GM23338 (cell line): ENCODE measurements around the gene BCL2A1. TPM values are rescaled to one million over a fixed set of nuclear protein-coding genes. Genes with fewer than 3 reads are reported as not detected.

Experiments used
- CREB1 ChIP-seq: fragments of 250-450 bp; sonication (Bioruptor Pico); IDR thresholded peaks from 2 replicates; pipeline ENCODE4 v1.5.0; 2020; ENCODE audit warnings: low read depth, mild to moderate bottlenecking, moderate library complexity
- EZH2 ChIP-seq: fragments of 200-600 bp; sonication (generic); IDR thresholded peaks from one replicate; pipeline ENCODE4 v1.8.0; 2017; ENCODE audit warnings: antibody characterized with exemption, mild to moderate bottlenecking, low read depth; ENCODE audit not compliant: unreplicated experiment
- EZH2phosphoT487 ChIP-seq: fragments of 200-600 bp; sonication (generic); IDR thresholded peaks from one replicate; pipeline ENCODE4 v1.8.1; 2018; ENCODE audit warnings: antibody characterized with exemption; ENCODE audit not compliant: unreplicated experiment
- JUNB ChIP-seq: IDR thresholded peaks from one replicate; pipeline ENCODE4 v1.6.1; 2016; ENCODE audit warnings: antibody characterized with exemption; ENCODE audit not compliant: unreplicated experiment
- NANOG ChIP-seq: IDR thresholded peaks from 2 replicates; pipeline ENCODE4 v1.6.1; 2016; ENCODE audit warnings: antibody characterized with exemption, borderline replicate concordance
- STAT1 ChIP-seq: IDR thresholded peaks from one replicate; pipeline ENCODE4 v1.6.1; 2016; ENCODE audit warnings: antibody characterized with exemption; ENCODE audit not compliant: unreplicated experiment
- ZNF331 ChIP-seq: fragments of 250-450 bp; sonication (Bioruptor Pico); IDR thresholded peaks from 2 replicates; pipeline ENCODE4 v1.5.0; 2020; ENCODE audit warnings: low read depth, mild to moderate bottlenecking, moderate library complexity
- ZNF462 ChIP-seq: fragments of 250-450 bp; sonication (Bioruptor Pico); IDR thresholded peaks from 2 replicates; pipeline ENCODE4 v1.5.0; 2020; ENCODE audit warnings: mild to moderate bottlenecking, moderate library complexity
- polyA plus RNA-seq: library from polyadenylated mRNA; unstranded; fragments of >200 nt; fragmentation: Nextera tagmentation; extraction: Ambion mirVana; gene quantifications from 2 replicates; pipeline ENCODE4 v1.2.1, GENCODE V29; 2016
- total RNA-seq: library from RNA; depleted of rRNA; stranded (reverse); fragments of >200 nt; shearing (Covaris generic); gene quantifications from 2 replicates; pipeline ENCODE4 v1.2.3, GENCODE V29; 2014
- TF ChIP-seq, protein P1 (sequence below), 2 experiments: fragments of 200-600 bp in 1 of 2; sonication (generic) in 1 of 2; conservative IDR thresholded peaks; 2 replicates each; pipeline versions ENCODE4 v1.5.1 to v1.6.1; 2016 to 2017; ENCODE audit warnings: antibody characterized with exemption in 2 of 2, low read depth in 2 of 2, mild to moderate bottlenecking in 2 of 2, moderate library complexity in 1 of 2

The BCL2A1 gene
- total and polyA plus RNA-seq, 2 experiments from 2014 or later = not detected

DNA sequence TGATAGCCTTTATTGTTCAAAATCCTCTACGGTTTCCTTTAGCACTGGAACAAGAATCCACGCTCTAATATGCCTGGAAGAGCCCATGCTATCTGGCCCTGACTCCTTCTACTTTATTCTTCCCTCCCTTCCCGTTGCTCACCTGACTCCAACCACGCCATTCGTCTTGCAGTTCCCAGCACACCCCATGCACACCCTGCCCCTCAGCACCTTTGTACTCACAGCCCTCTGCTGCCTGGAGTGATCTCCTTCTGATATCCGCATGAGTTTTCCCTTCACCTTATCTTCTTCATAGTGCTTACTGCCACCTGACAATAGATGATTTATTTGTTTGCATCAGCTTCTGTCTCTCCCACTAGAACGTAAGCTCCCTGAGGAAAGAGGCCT is 16.6 kb upstream of the BCL2A1 start (continued):
- TF ChIP-seq ZNF462 (CRISPR knock-in tag) = no peak
- no peak for TF ChIP-seq EZH2
- TF ChIP-seq ZNF331 (CRISPR knock-in tag) = no peak
- TF ChIP-seq NANOG = no peak
- TF ChIP-seq, protein P1, sequence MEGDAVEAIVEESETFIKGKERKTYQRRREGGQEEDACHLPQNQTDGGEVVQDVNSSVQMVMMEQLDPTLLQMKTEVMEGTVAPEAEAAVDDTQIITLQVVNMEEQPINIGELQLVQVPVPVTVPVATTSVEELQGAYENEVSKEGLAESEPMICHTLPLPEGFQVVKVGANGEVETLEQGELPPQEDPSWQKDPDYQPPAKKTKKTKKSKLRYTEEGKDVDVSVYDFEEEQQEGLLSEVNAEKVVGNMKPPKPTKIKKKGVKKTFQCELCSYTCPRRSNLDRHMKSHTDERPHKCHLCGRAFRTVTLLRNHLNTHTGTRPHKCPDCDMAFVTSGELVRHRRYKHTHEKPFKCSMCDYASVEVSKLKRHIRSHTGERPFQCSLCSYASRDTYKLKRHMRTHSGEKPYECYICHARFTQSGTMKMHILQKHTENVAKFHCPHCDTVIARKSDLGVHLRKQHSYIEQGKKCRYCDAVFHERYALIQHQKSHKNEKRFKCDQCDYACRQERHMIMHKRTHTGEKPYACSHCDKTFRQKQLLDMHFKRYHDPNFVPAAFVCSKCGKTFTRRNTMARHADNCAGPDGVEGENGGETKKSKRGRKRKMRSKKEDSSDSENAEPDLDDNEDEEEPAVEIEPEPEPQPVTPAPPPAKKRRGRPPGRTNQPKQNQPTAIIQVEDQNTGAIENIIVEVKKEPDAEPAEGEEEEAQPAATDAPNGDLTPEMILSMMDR (conservative IDR thresholded peaks at IDR 0.05; ENCODE audit: low read depth in 2 of 2) = no peak
- no peak for TF ChIP-seq CREB1 (CRISPR knock-in tag)
- TF ChIP-seq JUNB = no peak
- no peak for TF ChIP-seq EZH2phosphoT487
- no peak for TF ChIP-seq STAT1
